HG02610 (cell line): ENCODE results near the gene ATP5ME.
"Not testable (repeated sequence)": the region's sequence is repeated elsewhere in the genome, so short reads cannot be mapped to it uniquely, and the experiment has no call there.

Source experiments
- ATAC-seq: cut with Tn5 transposase; IDR thresholded peaks from one replicate; pipeline ENCODE4 v1.9.1; 2021; ENCODE audit warnings: mild to moderate bottlenecking, moderate library complexity; ENCODE audit not compliant: unreplicated experiment

The ATP5ME gene

DNA sequence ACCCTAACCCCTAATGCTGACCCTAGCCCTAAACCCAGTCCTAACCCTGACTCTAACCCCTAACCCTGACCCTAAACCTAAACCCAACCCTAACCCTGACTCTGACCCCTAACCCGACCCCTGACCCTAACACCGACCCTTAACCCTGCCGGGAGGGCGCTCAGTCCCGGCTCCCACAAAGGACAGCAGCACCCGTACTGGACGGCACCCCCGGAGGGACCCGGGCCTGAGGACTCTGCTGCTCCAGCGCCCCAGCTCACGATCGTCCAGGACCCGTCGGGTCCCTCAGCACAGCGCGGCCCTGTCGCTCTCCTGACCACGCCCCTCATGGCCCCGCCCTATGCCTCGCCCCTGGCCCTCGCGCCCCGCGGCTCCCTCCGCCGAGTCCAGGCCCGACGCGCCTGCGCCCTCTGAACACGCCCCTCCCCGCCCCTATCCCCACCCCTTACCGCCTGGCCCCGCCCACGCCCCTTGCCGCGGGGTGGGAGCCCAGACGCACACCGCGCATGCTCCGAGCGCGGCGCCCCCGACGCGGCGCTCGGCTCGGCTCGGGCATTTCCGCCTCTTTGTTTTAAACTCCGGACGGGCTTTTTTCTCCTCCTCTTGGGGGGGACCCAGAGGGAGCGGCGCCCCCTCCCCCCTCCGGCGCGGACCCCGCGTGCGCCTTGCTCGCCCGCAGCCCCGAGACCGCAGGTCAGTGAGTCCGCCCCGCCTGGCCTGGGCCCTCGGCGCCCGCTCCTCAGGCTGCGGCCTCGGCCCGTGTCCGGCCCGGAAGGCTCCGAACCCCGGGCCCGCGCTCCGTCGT, 31.4 kb upstream of the ATP5ME start, which contains the start of gene PCGF3:
Gene PCGF3, plus strand, starts transcription at position 555 of the 805 bp plus-strand sequence. CDS start 27,849 bp downstream, outside the sequence.
- ATAC-seq = peak; percentile 89

DNA sequence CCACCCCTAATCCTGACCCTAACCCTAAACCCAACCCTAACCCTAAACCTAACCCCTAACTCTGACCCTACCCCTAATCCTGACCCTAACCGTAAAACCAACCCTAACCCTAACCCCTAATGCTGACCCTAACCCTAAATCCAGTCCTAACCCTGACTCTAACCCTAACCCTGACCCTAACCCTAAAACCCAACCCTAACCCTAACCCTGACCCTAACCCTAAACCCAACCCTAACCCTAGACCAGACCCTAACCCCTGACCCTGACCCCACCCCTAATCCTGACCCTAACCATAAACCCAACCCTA, 30.8 kb upstream of the ATP5ME start:
- ATAC-seq = no peak

DNA sequence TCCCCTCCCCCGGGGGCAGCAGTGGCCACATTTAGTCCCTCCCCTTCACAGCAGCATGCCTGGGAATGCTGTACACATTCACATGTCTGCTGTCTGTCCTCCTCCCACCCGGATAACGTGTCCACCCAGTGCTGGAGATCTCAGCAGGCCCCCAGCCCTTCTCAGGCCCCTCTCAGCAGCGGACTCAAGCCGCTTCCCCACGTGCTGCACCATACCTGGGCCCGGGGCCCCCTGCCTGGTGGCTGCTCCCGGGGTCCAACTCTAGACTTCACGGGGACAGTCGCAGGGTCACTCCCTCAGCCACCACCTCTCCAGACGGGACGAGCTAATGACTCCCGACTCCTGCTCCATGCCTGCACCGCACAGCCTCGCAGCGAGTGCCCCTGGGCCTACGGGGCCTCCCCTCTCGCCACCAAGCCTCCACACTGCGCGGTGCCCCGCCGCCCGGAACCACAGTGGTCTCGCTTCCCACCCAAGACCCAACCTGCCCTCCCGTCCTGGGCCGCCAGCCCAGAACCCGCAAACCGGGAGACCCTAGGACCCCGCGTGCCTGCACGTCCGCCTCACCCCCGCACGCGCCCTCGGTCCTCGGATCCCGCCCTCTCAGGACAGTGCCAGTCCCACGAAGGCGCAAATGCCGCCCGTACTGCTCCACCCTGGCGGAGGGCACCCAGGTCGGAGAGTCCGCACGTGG, 30.3 kb upstream of the ATP5ME start:
- no peak for ATAC-seq

DNA sequence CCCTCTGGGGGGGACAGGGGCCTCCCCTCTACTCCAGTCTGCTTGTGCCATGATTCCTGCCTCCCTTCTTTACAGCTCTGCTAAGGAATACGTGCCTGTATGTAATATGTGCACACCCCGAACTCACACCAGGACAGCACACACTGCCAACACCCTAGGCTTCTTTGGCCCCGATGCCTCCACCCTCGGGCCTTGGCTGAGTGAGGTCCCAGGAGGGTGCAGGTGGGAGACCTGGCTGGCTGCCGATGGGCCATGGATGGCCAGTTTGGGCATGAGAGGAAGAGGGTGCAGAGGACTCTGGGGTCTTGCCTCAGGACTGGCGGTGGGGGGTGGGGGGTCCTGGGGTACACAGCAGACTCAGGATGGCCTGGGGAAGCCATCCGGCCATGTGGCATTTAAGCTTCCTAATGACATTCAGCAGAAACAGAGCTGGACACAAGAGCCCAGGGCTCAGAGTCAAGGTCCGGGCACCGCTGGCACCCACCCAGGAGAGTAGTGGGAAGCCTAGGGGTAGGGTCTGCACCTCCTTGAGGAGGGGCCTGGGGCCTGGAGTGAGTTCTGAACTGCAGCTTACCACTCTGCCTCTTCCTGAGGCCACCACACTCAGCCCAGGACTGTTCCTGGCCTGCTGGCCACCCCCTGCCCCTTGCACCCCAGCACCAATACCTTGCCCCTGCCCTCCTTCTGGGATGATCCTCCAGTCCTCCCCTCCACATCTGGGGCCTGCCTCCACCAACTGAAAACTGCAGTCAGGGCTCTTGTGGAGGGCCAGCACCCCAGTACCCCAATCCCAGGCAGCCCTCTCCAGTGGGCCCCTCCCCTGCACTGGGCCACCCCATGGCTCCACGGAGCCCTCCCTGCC, 29.5 kb upstream of the ATP5ME start:
- no peak for ATAC-seq

DNA sequence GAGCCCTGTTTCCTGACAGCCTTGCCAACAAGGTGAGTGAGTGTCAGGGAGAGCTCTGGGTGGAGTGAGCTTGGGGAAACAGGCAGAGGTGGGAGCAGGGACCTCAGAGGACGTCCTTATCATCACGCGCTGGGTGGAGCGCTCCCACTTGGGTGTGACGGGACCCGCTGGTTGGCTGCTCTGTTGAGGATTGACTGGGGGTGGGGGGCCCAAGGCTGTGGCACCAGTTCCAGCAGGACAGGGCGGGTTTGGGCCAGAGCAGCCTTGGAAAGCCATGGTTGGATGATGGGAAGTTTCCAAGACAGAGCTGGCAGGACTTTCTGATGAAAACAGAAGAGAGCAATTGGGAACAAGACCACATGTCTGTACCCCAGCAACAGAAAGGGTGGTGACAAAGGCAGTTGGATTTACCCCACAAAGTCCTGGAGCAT, 28.6 kb upstream of the ATP5ME start:
- ATAC-seq = no peak

DNA sequence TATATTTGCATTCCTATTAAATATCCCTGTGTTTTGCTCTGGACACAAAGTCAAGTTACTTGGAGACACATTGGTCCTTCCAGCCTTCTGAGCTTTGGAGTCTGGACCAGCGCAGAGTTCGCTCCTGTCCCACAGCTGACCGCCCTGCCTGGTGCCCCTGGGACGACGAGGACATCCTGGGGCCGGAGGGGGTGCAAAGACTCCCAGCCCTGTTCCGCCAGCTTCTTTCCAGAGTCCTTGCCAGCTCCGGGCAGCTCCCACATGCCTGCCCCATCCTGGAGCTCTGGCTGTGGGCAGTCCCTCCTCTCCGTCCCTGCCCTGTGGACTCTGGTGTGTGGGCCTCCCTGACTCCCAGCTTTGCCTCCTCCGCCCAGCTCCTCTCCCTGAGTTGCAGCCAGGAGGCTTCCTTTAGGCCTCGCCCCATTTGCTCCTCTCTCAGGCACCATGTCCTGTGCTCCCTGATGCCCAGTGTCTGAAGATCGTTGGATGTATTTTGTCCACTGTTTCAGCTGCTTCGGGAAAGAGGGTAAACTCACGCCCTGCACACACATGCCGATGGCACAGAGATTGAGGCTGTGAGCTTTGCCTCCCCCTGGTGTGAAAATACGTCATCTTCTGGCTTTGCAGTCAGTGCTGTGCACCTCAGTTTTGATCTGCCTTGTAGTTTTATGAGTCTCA, 26.6 kb upstream of the ATP5ME start:
- no peak for ATAC-seq

DNA sequence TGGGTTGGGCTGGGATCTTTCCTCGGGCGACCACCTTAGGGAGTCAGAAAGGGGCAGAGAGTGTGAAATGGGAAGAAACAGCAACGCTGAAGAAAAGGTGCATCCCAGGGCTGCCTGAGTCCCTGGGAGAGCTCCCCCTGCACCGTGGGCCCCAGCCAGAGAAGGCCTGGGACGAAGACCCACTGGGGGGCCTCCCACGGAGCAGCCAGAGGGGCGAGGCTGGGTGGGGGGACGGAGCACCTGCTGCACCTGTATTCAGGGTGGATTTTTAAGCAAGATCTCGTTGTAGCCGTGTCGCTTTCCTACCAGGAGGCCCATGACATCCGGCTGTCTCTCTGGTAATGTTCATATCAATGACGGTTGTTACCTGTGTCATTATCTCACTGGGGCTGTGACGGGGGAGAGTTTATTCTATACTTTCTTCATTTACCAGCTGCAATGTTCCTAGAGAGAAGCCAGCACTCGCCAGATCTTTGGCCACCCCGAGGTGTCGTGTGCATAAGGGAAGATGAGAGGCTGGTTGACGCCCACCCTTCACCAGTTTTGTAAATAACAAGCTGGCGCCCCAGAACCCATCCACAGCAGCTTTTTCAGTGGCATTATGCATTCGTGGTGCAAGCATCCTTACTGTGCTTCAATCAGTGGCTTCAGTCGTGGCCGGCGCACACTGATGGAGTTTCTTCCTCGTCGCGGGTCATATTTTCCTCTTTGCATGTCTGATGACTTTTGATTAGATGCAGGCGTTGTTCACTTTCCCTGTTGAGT, 25.9 kb upstream of the ATP5ME start:
- ATAC-seq = no peak

DNA sequence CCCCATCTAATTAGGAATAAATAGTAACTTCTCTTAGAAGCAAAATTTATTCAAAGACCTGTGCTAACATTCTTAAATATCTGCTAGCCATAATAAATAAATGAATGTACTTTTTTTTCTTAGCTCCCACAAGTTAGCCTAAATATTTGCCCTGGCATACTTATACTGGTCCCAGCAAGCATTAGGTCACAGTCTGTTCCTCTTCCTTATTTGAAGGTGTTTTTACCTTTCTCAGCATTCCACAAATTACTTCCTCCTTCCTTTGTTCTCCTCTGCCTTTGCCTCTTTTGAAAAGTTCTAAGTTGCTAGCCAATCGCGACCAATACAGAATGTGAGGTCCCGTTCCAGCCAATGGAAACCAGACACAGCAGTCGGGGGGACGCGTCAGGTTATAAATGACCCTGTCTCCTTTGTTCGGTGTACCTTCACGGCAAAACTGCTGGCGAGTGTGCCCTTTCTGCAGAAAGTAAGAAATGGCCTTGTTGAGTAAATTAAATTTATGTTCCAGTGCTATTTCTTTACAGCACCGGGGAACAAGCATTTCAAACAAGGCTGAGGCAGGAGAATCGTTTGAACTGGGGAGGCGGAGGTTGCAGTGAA, 20.4 kb upstream of the ATP5ME start:
- not testable (repeated sequence) for ATAC-seq

DNA sequence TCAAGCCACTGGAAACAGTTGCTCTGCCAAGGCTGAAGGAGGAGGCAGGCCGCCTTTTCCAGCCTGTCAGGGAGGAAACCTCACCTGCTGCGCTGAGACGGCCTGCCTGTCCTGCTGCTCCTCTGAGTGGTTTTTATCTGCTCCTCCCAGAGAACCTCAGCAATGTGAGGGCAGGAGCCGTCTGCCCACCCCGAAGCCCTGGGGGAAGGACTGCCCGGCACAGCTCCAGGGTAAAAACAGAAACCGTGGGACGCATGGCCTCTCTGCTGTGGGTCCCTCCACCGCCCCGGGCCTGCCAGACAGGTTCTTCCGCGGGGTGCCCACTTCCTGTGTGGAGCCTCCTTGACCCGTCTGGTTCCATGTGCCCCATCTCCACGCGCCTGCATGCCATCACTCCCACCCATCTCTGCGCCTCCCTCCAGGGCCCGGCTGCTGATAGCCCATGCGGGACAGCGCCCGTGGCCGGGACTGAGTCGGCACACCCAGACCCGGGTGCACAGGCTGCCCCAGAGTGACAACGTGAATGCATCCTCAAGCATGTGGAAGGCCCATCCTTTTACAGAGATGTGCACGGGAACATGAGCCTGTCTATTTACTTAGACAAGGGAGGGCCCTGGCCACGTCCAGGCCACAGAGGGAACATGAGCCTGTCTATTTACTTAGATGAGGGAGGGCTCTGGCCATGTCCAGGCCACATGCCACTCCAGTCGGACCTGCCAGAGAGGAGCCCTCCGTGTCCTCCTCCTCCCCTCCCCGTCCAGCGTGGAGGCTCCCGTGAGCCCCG, 18.9 kb upstream of the ATP5ME start:
- ATAC-seq = no peak

DNA sequence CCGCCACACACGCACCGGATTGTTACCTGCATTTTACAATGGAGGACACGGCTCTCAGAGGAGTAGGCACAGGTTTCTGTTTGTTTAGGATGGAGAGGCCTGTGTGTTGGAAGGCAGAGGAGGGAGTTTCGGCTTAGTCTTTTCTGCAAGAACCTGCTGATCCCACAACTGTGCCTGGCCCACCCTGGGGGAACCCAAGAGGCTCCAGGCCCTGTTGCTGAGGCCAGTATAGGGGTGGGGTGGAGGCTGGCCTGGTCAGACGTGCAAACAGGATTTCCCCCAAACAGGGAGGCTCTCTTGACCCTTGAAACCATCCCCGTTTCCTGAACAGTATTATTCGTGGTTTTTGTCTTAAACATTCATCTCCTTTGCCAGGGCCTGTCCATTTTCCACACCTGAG, 15.6 kb upstream of the ATP5ME start:
- no peak for ATAC-seq

DNA sequence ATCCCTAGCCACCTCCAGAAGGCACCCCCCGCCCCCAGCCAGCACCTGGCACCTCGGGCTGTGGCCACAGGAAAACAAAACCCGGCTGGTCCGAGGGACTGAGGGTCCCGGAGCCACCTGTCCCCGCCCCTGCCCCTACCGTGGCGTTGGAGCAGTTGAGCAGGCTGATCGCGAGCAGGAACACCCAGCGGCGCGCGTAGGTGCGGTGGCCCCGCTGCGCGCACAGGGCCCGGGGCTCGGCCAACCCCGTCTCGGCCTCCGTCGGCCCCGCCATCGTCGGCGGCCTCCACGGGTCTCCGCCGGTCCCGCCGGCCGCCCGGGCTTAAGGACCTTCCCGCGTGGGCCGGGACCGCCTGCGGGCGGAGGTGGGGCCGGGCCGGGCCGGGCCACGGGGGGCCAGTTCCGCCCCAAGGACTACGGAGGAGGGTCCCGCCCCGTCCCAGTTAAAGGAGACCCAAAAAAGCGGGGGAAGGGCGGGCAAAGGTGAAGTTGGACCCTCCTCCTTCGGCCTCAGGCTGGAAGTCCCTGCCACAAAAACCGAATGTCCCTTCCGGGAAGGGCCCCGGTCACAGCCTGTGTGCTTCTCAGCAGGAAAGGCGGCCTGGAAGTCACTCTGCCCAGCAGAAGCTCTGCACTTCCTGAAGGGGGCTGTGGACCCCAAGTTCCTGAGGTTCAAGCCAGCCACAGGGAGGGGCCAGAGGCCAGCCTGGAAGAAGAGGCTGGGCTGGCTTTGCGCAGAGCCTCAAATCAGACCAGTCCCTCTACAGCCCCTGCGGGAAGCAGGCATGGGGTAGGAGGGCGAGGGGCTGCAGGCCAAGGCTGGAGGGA, 15.0 kb upstream of the ATP5ME start, which contains the start of gene SLC49A3:
Gene SLC49A3, minus strand, starts transcription at position 298 of the 828 bp plus-strand sequence. Its CDS starts 24 bp downstream, at position 274.
- ATAC-seq = no peak

DNA sequence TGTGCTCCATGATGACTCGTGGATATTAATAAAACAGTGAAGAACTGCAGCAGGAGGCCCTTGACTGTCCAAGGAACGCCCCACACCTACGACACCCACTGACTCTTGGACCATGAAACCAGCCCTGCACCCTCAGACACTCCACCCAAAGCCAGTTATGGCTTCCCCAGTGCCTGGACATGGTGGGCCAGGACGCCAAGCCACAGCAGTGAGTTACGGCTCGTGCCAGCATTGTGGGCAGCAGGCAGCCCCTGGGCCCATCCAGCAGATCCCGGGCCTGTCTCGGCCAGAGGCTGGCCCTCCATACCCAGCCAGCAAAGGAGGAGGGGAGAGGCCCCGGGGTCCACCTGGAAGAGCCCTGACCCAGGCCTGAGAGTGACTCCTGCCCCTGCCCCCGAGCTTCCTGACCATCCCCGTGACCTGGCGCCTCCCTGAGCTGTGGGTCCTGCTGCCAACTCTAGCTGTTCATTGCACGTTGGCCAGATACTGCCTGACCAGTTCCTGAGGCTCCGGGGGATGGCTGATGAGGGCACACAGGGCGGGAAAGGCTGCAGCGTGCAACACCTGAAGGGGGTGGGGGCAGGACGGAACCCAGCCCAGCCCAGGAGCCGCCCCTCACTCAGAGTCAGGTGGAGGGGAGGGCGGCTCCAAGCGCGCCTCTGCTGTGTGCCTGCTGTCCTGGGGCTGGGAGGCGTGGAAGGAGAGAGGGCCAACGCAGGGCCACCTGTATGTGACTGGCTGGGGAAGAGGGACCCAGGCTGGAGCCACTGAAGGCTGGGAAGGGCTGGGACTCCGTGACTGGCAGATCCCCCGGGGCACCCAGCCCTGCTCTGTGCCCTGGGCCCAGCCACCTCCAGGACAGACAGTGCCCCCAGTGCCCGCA, 14.1 kb upstream of the ATP5ME start:
- no peak for ATAC-seq

DNA sequence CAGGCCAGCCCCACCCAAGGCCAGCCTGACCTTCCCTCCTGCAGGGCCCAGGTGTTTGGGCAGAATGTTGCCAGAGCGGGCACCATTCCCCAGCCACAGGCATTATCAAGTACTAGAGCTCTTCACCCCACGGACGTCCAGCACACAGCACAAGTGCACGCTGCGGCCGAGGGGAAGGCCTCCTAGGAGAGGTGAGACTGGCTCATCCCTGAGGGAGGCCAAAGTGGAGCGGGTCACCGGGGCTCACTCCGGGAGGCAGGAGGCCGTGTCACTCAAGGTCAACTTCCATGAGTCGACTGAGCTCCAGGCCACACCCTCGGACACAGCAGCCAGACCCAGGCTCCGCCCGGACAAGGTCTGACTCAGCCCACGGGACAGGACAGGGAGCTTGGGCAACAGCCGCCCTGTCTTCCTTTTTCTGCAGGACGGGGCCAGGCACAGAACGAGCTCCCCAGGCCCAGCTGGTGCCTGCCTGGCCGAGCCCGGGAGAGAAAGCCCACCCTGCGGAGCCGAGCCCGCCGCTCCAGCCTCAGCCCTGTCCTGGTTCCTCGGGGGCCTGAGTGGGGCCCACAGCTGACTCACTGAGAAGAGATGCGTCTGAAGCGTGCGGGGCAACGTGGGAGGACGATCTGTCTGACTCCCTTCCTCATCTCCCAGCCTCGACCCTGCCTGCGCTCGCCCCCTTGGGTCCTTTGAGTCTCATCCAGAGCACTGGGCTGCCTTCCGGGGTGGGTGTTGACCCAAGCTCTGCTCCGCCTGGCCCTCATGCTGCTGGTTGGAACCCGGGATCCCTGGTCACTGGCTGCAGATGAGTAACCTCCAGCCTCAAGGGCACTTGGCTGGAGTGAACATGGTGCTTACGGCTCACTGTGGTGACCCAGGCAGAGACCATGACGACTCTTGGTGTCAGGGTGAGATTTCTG, 13.2 kb upstream of the ATP5ME start:
- ATAC-seq = no peak

DNA sequence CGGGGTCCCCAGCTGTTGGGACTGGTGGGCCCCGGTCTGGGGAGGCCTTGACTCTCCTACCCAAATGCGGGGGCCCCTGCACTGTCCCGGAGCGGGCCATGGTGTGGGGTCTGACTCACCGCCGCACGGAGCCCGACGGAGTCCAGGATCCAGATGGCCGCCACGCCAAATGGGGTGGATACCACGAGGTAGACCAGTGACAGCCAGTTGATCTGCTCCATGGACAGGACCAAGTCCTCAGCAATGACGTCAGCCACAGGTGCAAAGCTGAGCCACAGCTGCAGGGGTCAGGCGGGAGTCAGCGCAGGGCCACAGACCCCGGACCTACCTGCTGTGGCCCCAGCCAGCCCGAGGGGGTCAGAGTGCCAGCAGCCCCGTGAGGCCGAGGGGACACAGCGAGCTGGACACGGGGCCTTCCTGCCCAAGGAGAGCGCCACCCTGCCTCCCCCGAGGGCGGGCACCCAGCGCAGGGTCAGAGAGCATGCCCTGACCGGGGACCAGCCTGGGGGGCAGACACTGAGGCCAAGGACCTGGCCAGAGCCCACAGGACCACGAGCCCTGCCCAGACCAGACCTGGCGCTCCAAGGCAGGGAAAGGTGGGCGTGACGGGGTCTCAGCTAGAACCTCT, 12.5 kb upstream of the ATP5ME start:
- no peak for ATAC-seq

DNA sequence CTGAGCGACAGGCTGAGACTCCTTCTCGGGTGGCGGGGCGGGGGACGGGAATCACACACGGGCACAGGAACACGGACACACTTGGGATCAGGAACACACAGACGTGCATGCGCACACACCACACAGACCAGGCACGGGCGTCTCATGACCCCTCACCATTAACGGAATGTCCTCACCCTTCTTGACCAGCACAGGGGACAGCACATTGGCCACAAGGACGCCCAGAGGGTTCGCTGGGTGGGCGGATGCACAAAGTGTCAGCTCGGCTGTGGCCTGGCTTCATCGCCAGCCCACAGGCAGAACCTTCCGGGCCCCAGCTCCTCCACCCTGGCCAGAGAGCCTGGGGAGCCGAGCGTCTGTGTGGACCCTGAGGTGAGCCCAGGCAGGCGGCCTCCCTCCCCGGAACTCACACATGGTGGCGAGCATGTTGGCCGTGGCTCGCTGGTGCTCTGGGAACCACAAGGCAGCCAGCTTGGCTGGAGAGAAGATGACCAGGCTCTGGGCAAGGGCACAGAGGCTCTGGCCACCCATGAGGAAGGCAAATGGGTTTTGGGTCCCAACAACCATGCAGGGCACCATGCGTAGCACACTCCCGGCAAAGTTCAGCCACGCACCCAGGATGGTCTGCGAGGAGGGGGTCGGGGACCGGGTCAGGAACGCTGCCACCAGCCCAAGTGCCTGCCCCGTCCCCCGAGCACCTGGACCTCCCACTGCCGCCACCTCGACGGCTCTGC, 11.8 kb upstream of the ATP5ME start:
- ATAC-seq = no peak
